ENCODE results near the gene HHAT.

- TF ChIP-seq POLR2A (IDR thresholded peaks at IDR 0.05; ENCODE audit: low read length) (no peak), GATA1 (IDR thresholded peaks at IDR 0.05; ENCODE audit: low read depth, low read length) (no peak)
Observed at GRCh38 chr1:210299501-210299900, 29.2 kb upstream of the HHAT start.
